ENCODE data around the gene GOLGA5.
"Not testable (repeated sequence)": the region's sequence is repeated elsewhere in the genome, so short reads cannot be mapped to it uniquely, and the experiment has no call there.

DNA sequence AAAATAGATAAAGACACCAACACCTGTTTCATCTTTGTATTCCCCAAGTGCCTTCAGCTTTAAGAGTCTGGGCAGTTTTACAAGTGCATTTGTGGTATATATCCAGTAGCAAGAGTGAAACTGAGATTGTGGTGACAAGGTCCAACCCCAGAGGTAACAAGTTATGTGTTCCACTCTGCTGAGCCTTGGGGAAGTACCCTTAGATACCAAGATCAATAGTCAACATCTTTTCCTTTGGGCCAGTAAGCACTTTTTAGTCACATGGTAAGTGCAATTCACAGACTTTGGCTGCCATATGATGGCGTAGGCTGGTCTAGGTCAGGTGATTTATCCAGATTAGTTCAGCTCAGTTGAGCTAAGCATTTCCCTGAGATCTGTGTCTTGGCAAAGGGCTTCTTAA is 25.9 kb upstream of the GOLGA5 start:
- TF ChIP-seq, protein P1, sequence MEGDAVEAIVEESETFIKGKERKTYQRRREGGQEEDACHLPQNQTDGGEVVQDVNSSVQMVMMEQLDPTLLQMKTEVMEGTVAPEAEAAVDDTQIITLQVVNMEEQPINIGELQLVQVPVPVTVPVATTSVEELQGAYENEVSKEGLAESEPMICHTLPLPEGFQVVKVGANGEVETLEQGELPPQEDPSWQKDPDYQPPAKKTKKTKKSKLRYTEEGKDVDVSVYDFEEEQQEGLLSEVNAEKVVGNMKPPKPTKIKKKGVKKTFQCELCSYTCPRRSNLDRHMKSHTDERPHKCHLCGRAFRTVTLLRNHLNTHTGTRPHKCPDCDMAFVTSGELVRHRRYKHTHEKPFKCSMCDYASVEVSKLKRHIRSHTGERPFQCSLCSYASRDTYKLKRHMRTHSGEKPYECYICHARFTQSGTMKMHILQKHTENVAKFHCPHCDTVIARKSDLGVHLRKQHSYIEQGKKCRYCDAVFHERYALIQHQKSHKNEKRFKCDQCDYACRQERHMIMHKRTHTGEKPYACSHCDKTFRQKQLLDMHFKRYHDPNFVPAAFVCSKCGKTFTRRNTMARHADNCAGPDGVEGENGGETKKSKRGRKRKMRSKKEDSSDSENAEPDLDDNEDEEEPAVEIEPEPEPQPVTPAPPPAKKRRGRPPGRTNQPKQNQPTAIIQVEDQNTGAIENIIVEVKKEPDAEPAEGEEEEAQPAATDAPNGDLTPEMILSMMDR (IDR thresholded peaks at IDR 0.05): not testable (repeated sequence)
- TF ChIP-seq POLR2A (IDR thresholded peaks at IDR 0.05): not testable (repeated sequence)

Data from right lobe of liver (tissue), 4 donors.